Keratinocyte (primary cell): ENCODE data around the gene NDRG3. TPM values are rescaled to one million over a fixed set of nuclear protein-coding genes. Genes with fewer than 3 reads are reported as not detected.

ENCODE experiments used
- DNase-seq: peaks from one replicate; pipeline ENCODE4 v3.0.0-alpha.2; 2011; ENCODE audit warnings: low read depth, missing footprints, low spot score
- FAIRE-seq: peaks from 2 replicates; lab custom pipeline; 2011; peaks lifted over from hg19 to GRCh38; lab: Jason Lieb, UNC
- H2AFZ ChIP-seq: 2 replicates; pipeline ENCODE4 v1.6.0; 2012; ENCODE audit warnings: low read length, control low read depth, inconsistent platforms; ENCODE audit not compliant: control insufficient read depth
- H3K27ac ChIP-seq: 2 replicates; pipeline ENCODE4 v1.5.1; 2011; ENCODE audit warnings: low read length; ENCODE audit not compliant: control insufficient read depth, insufficient read depth
- H3K27me3 ChIP-seq: 3 replicates; pipeline ENCODE4 v1.6.0; 2011; ENCODE audit warnings: low read length; ENCODE audit not compliant: control insufficient read depth, insufficient read depth; ENCODE audit errors: extremely low read depth
- H3K36me3 ChIP-seq, 2 experiments: 2 replicates in 1 of 2; 3 replicates in 1 of 2; pipeline ENCODE4 v1.5.1; 2011; ENCODE audit warnings: low read length in 2 of 2, mild to moderate bottlenecking in 1 of 2; ENCODE audit not compliant: control insufficient read depth in 2 of 2, insufficient read depth in 2 of 2; ENCODE audit errors: extremely low read depth in 1 of 2
- H3K4me1 ChIP-seq: 3 replicates; pipeline ENCODE4 v1.5.1; 2011; ENCODE audit warnings: low read length; ENCODE audit not compliant: control insufficient read depth, insufficient read depth; ENCODE audit errors: extremely low read depth
- H3K4me2 ChIP-seq: 3 replicates; pipeline ENCODE4 v1.6.0; 2011; ENCODE audit warnings: low read depth, low read length; ENCODE audit not compliant: control insufficient read depth, insufficient read depth; ENCODE audit errors: extremely low read depth
- H3K4me3 ChIP-seq, 3 experiments: fragments of 200-600 bp in 1 of 3; sonication (generic) in 1 of 3; 2 replicates in 2 of 3; 3 replicates in 1 of 3; pipeline ENCODE4 v1.5.1; 2011 to 2016; ENCODE audit warnings: low read length in 3 of 3, mild to moderate bottlenecking in 3 of 3, control low read depth in 2 of 3, inconsistent platforms in 1 of 3, low read depth in 1 of 3, mixed read lengths in 1 of 3, mixed run types in 1 of 3, moderate library complexity in 1 of 3; ENCODE audit not compliant: control insufficient read depth in 2 of 3, insufficient read depth in 2 of 3; ENCODE audit errors: extremely low read depth in 1 of 3
- H3K79me2 ChIP-seq: 2 replicates; pipeline ENCODE4 v1.6.0; 2012; ENCODE audit warnings: low read length; ENCODE audit not compliant: control insufficient read depth, insufficient read depth
- H3K9ac ChIP-seq: 3 replicates; pipeline ENCODE4 v1.6.0; 2011; ENCODE audit warnings: low read length; ENCODE audit not compliant: control insufficient read depth, insufficient read depth; ENCODE audit errors: extremely low read depth
- H3K9me1 ChIP-seq: 3 replicates; pipeline ENCODE4 v1.6.0; 2011; ENCODE audit warnings: low read length; ENCODE audit not compliant: control insufficient read depth, insufficient read depth; ENCODE audit errors: extremely low read depth
- H3K9me3 ChIP-seq: 2 replicates; pipeline ENCODE4 v1.5.1; 2012; ENCODE audit warnings: low read depth, low read length; ENCODE audit not compliant: control insufficient read depth
- H4K20me1 ChIP-seq: 3 replicates; pipeline ENCODE4 v1.6.0; 2011; ENCODE audit warnings: low read length; ENCODE audit not compliant: control insufficient read depth, insufficient read depth; ENCODE audit errors: extremely low read depth
- EZH2 ChIP-seq: IDR thresholded peaks from one replicate; pipeline ENCODE4 v1.6.1; 2012; ENCODE audit warnings: inconsistent platforms, mild to moderate bottlenecking, low read length, moderate library complexity
- dilution Hi-C: fragments of 300-500 bp; cut with MboI; formaldehyde crosslinking; loops from one replicate; pipeline ENCODE4 v1.7.0; 2020; ENCODE audit warnings: low sequenced_read_pairs; ENCODE audit not compliant: extremely low pct_ligation_motif_present
- polyA plus RNA-seq, 5 experiments: library from polyadenylated mRNA; depleted of rRNA in 3 of 5; stranded (reverse) in 3 of 5; stranded (forward) in 1 of 5; unstranded in 1 of 5; fragments of >200 nt; gene quantifications; 1 replicate in 1 of 5; 2 replicates in 3 of 5; 3 replicates in 1 of 5; pipeline versions ENCODE4 v1.2.1 to v1.2.3, GENCODE V29; 2011 to 2012; ENCODE audit warnings: missing spikeins in 2 of 5, low read depth in 1 of 5, low replicate concordance in 1 of 5
- TF ChIP-seq, protein P1 (sequence below), 3 experiments: IDR thresholded peaks in 1 of 3; conservative IDR thresholded peaks in 1 of 3; optimal IDR thresholded peaks in 1 of 3; 2 replicates in 2 of 3; 3 replicates in 1 of 3; pipeline versions ENCODE3 to v1.5.1; 2011; ENCODE audit warnings: low read length in 3 of 3, mild to moderate bottlenecking in 3 of 3, moderate library complexity in 2 of 3, control low read depth in 1 of 3, inconsistent platforms in 1 of 3; ENCODE audit not compliant: insufficient read depth in 2 of 3; ENCODE audit errors: extremely low read depth in 1 of 3

The NDRG3 gene
- polyA plus RNA-seq, 1 donor (not counting 4 experiments of a cell fraction or from before 2014, with no cell fraction given) = 44.1 TPM

DNA sequence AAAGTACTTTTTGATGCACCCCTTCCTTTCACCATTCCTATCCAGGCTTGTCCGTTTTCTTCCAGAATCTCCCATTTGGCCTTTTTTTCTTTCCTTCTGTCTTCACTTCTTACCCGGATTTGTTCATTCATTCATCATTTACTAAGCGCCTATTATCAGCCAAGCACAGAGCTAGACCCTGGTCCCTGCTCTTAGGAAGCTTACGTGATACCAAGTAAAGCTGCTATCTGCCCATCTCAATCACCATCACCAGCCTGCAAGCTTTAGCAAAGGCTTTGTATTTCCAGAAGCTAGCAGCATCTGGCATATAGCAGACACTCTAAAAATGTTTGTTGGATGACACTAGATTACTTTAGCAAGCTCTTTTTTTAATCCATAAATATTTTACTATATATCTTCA lies 4.8 kb downstream of the NDRG3 start:
- FAIRE-seq = no peak

DNA sequence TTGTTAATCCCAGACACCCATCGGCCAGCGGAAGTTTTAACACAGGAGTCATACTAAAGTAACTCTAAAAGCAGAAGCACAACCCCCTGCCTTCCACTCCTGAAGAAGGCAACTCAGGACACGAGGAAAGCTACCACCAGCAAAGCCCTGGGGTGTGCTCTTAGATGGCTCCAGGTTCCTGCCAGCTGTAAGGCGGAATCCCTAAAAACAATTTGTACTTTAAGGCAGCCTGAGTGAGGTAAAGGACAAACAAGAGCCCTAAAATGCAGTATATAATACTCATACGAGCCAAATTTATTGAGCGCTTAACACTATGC lies 8.7 kb downstream of the NDRG3 start:
- DNase-seq = no peak
- Histone ChIP-seq H3K36me3 (no peaks in the 10 kb centered on the region), H2AFZ (no peak overlapping the region), H3K4me3 (no peak overlapping the region), H3K27me3 (no peaks in the 10 kb centered on the region), H3K27ac (no peak overlapping the region), H3K9ac (no peak overlapping the region), H3K9me1 (no peaks in the 10 kb centered on the region), H3K4me2 (no peak overlapping the region), H3K4me1 (peaks cover 5% of the 10 kb centered on the region), H3K9me3 (no peaks in the 10 kb centered on the region), H3K79me2 (peaks cover 3% of the 10 kb centered on the region), H4K20me1 (no peaks in the 10 kb centered on the region)
- FAIRE-seq = no peak
- no peak for TF ChIP-seq EZH2
- TF ChIP-seq, protein P1, sequence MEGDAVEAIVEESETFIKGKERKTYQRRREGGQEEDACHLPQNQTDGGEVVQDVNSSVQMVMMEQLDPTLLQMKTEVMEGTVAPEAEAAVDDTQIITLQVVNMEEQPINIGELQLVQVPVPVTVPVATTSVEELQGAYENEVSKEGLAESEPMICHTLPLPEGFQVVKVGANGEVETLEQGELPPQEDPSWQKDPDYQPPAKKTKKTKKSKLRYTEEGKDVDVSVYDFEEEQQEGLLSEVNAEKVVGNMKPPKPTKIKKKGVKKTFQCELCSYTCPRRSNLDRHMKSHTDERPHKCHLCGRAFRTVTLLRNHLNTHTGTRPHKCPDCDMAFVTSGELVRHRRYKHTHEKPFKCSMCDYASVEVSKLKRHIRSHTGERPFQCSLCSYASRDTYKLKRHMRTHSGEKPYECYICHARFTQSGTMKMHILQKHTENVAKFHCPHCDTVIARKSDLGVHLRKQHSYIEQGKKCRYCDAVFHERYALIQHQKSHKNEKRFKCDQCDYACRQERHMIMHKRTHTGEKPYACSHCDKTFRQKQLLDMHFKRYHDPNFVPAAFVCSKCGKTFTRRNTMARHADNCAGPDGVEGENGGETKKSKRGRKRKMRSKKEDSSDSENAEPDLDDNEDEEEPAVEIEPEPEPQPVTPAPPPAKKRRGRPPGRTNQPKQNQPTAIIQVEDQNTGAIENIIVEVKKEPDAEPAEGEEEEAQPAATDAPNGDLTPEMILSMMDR (optimal IDR thresholded peaks at IDR 0.05 in 1 of 3, IDR thresholded peaks at IDR 0.05 in 1 of 3, conservative IDR thresholded peaks at IDR 0.05 in 1 of 3; ENCODE audit: extremely low read depth in 1 of 3, insufficient read depth in 2 of 3, low read length in 3 of 3) = no peak
- dilution Hi-C loops = no loop called here

More for the DNA sequence above, 4.8 kb downstream of the NDRG3 start:
- H3K4me2 ChIP-seq = no peak overlapping the region
- no peak overlapping the region for H3K4me3 ChIP-seq
- no peak overlapping the region for H3K9ac ChIP-seq
- H3K4me1 ChIP-seq = peaks cover 13% of the 10 kb centered on the region
- no peaks in the 10 kb centered on the region for H3K36me3 ChIP-seq
- DNase-seq = no peak
- H3K9me3 ChIP-seq = no peaks in the 10 kb centered on the region
- H3K27me3 ChIP-seq = no peaks in the 10 kb centered on the region
- no peaks in the 10 kb centered on the region for H4K20me1 ChIP-seq
- peaks cover 8% of the 10 kb centered on the region for H3K79me2 ChIP-seq
- dilution Hi-C loops = no loop called here
- no peak overlapping the region for H3K27ac ChIP-seq
- TF ChIP-seq, protein P1 (optimal IDR thresholded peaks at IDR 0.05 in 1 of 3, IDR thresholded peaks at IDR 0.05 in 1 of 3, conservative IDR thresholded peaks at IDR 0.05 in 1 of 3; ENCODE audit: extremely low read depth in 1 of 3, insufficient read depth in 2 of 3, low read length in 3 of 3) = no peak
- no peak for TF ChIP-seq EZH2
- H2AFZ ChIP-seq = no peak overlapping the region
- H3K9me1 ChIP-seq = no peaks in the 10 kb centered on the region
